Psoas muscle (tissue), 8 donors: ENCODE data around the gene HEPACAM. TPM values are rescaled to one million over a fixed set of nuclear protein-coding genes. Genes with fewer than 3 reads are reported as not detected.
A peak's percentile ranks its signal among the peaks of the same experiment; 100 is the strongest.

ENCODE experiments used
- ATAC-seq, 4 donors: fragments of 200-7000 bp; cut with Tn5 transposase; one replicate each; pipeline ENCODE4 v1.9.1; 2020; ENCODE audit warnings: moderate library complexity in 3 of 4, mild to moderate bottlenecking in 2 of 4
- DNase-seq, 2 donors: peaks; one replicate each; pipeline ENCODE4 v3.0.0-alpha.2; 2020
- H3K27ac ChIP-seq: fragments of 200-600 bp; one replicate; pipeline ENCODE4 v1.8.0; 2022
- H3K27me3 ChIP-seq, 3 donors: fragments of 200-600 bp in 1 of 3; one replicate each; pipeline versions ENCODE4 v1.6.1 to v1.8.0; 2013 to 2022; ENCODE audit warnings: low read length in 2 of 3, mild to moderate bottlenecking in 2 of 3, moderate library complexity in 1 of 3; ENCODE audit not compliant: insufficient read depth in 3 of 3
- H3K36me3 ChIP-seq, 2 donors: fragments of 200-600 bp in 1 of 2; one replicate each; pipeline versions ENCODE4 v1.6.1 to v1.8.0; 2013 to 2022; ENCODE audit warnings: low read depth in 1 of 2, mild to moderate bottlenecking in 1 of 2, moderate library complexity in 1 of 2; ENCODE audit not compliant: insufficient read depth in 1 of 2
- H3K4me1 ChIP-seq: fragments of 200-600 bp; one replicate; pipeline ENCODE4 v1.8.0; 2022
- H3K4me3 ChIP-seq: fragments of 200-600 bp; one replicate; pipeline ENCODE4 v1.8.0; 2022; ENCODE audit warnings: mild to moderate bottlenecking
- H3K9me3 ChIP-seq: fragments of 200-600 bp; one replicate; pipeline ENCODE4 v1.8.0; 2022
- CTCF ChIP-seq: fragments of 200-600 bp; IDR thresholded peaks from one replicate; pipeline ENCODE4 v1.8.0; 2022; ENCODE audit warnings: antibody characterized with exemption
- whole genome bisulfite sequencing, 3 donors: extraction: QIAGEN DNeasy Blood & Tissue Kit; methylation state at CpG; one replicate each; pipeline versions ENCODE4 v1.1.6 to v1.1.7; 2013; 5-methylcytosine and 5-hydroxymethylcytosine counted together
- intact Hi-C, 2 donors: fragments of 100-400 bp; cut with DNase I; formaldehyde crosslinking; loops; one replicate each; pipeline versions ENCODE4 v1.11.0 to v1.14.2; 2022
- polyA plus RNA-seq, 3 donors: library from polyadenylated mRNA; stranded (reverse); fragments of 200-250 nt; gene quantifications; one replicate each; pipeline ENCODE4 v1.2.3, GENCODE V29; 2013
- total RNA-seq, 4 donors: library from RNA; stranded (reverse); fragmentation: NEBNext Ultra II Directional in 2 of 4; extraction: Animal tissue kit (Norgen Biotek cat#: 25700) in 2 of 4; gene quantifications; one replicate each; pipeline versions ENCODE4 v1.2.1 to v1.2.4, GENCODE V29; 2021 to 2023
- donor health status: healthy with polysubstance abuse.
- donor health status: DM: no; HTN: no; CAD: no; lungs with moderate emphysema.
- donor health status: Bipolar disorder and iron deficiency.
- donor health status: healthy.
- donor health status: DM: yes; HTN: yes; CAD: no.
- donor health status: DM: no; HTN: no; CAD: no.
- donor health status: DM: no; HTN: no; CAD: no.
- donor health status: DM: yes; HTN: yes; CAD: no.

HEPACAM gene
- total and polyA plus RNA-seq, 7 donors, result 0.05 to 0.25 (median 0.07) TPM; not detected in 2

DNA sequence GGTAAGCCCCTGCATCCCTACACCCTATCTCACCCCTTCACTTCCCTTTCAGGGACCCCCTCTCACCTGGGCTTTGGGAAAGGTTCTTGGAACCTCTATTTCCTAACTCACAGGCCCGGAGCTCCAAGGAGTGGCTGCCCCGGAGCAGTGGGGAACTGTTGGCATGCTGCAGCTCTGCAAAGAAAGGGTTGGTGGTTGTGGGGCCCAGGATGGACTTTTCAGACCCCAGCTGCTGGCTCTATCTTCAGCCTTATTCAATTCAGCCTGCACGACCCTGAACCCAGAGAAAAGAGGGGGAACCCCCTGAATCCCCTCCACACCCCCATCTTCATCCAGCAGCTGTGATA, 48.2 kb downstream of the HEPACAM start:
- H3K27ac ChIP-seq, result no peak overlapping the region
- intact Hi-C loops, result no loop called here
- no peak for TF ChIP-seq CTCF
- DNase-seq (no peak), ATAC-seq (no peak)
- H3K4me1 ChIP-seq, result peaks cover 5% of the 10 kb centered on the region
- H3K9me3 ChIP-seq, result no peaks in the 10 kb centered on the region
- peaks cover 0 to 6% (median 0%) of the 10 kb centered on the region in 3 donors for H3K27me3 ChIP-seq
- 79 to 88% (median 84%) methylated on average over 3 of the region's 3 CpGs for WGBS, 3 donors
- no peaks in the 10 kb centered on the region for H3K36me3 ChIP-seq
- H3K4me3 ChIP-seq, result no peak overlapping the region

DNA sequence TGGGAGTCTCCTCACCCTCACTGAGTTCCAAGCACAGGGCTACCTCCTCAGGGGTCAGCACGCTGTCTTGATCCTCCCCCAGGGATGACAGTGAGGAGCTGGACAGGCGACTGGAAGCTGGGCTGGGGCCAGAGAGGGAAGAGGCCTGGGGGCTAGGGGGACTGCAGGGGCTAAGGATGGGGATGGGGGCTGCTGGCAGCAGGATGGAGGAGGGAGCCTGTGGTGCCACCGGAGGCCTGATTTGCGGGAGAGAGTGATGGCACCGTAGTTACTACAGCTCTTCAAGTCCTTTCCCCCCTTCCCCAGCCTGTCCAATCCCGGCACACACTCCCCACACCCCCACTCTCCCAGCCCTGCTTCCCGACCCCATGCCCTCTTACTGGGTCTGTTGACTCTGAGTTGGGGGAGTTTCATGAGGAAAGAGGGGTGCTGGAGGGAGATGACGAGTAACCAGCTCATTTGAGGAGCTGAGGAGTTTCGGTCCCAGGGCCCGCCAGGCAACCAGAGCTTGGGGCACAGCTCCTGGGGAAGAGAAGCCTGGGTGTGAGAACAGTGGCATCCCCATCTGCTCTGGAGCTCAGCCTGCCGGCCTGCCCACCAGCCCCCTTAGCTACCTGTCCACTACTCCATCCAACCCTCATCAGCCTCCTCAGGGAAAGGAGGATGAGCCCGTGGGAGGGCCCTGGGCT, 48.7 kb downstream of the HEPACAM start:
- Histone ChIP-seq H3K9me3 (no peaks in the 10 kb centered on the region), H3K4me3 (no peak overlapping the region), H3K36me3 (no peaks in the 10 kb centered on the region), H3K4me1 (peaks cover 5% of the 10 kb centered on the region), H3K27me3 (peaks cover 0 to 6% (median 0%) of the 10 kb centered on the region in 3 donors), H3K27ac (no peak overlapping the region)
- intact Hi-C loops, result no loop called here
- TF ChIP-seq CTCF, result no peak
- DNase-seq (peak in 1 of 2 donors; percentile 43), ATAC-seq (no peak)
- WGBS, 3 donors, result 86 to 89% (median 86%) methylated on average over 12 of the region's 12 CpGs

DNA sequence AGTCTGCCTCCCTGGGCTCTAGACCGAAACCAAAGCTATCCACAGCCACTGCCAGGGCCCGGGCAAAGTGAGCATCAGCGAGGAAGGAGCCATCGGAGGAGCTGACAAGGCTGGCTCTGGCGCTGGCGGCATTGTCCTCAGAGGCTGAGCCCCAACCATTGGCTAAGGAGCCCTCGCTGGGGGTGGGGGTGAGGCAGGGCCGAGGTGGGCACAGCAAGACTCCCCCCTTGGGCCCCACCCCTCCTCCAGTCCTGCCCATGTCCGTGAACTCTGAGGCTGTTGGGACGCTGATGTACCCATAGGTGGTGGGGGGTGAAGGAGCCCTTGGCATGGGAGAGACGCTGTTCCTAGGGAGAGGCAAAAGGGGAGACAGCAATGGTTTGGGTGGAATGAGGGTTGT, 49.4 kb downstream of the HEPACAM start:
- Histone ChIP-seq H3K27me3 (peaks cover 0 to 6% (median 0%) of the 10 kb centered on the region in 3 donors), H3K27ac (no peak overlapping the region), H3K4me1 (peaks cover 5% of the 10 kb centered on the region), H3K9me3 (no peaks in the 10 kb centered on the region), H3K4me3 (no peak overlapping the region), H3K36me3 (no peaks in the 10 kb centered on the region)
- 87 to 93% (median 89%) methylated on average over 11 of the region's 11 CpGs for WGBS, 3 donors
- peak in 1 of 2 donors; percentile 39 for DNase-seq
- no peak for ATAC-seq
- intact Hi-C loops, result no loop called here
- TF ChIP-seq CTCF, result no peak

GRCh38 chr11:124884869-124885479, 50.9 kb downstream of the HEPACAM start:
- ATAC-seq, result no peak
- no peak for TF ChIP-seq CTCF
- DNase-seq, result no peak
- intact Hi-C loops, result no loop called here
- no peaks in the 10 kb centered on the region for H3K36me3 ChIP-seq
- H3K9me3 ChIP-seq, result no peaks in the 10 kb centered on the region
- H3K27me3 ChIP-seq, result peaks cover 0 to 6% (median 0%) of the 10 kb centered on the region in 3 donors
- peaks cover 3% of the 10 kb centered on the region for H3K4me1 ChIP-seq
- WGBS, 3 donors, result 69 to 74% (median 74%) methylated on average over 5 of the region's 5 CpGs
- no peak overlapping the region for H3K4me3 ChIP-seq
- no peak overlapping the region for H3K27ac ChIP-seq
